Caco-2 (cell line): ENCODE results near the gene AGPAT3. TPM values are rescaled to one million over a fixed set of nuclear protein-coding genes. Genes with fewer than 3 reads are reported as not detected.

Experiments used
- BruUV-seq: library from RNA; stranded (reverse); fragments of 400-500 nt; replicated peaks from 2 replicates; lab custom pipeline; 2021; lab: Mats Ljungman, UMichigan
- CTCF ChIA-PET: fragments of 300-600 bp; sonication (Branson Sonifier 250); formaldehyde crosslinking; loops from one replicate; lab custom pipeline; 2022; ENCODE audit warnings: antibody characterized with exemption; lab: Charles Lee
- POLR2A ChIA-PET: fragments of 300-600 bp; sonication (Branson Sonifier 250); formaldehyde crosslinking; loops from one replicate; lab custom pipeline; 2022; ENCODE audit warnings: antibody characterized with exemption; lab: Charles Lee
- DNase-seq, 2 experiments: peaks; one replicate each; pipeline versions ENCODE4 v3.0.0 to v3.0.0-alpha.2; 2020 to 2022
- H3K27me3 ChIP-seq: replicated peaks from 2 replicates; pipeline ENCODE4 v1.6.0; 2011; ENCODE audit warnings: low read length; ENCODE audit not compliant: control insufficient read depth, insufficient read depth
- H3K36me3 ChIP-seq: 2 replicates; pipeline ENCODE4 v1.5.1; 2011; ENCODE audit warnings: low read length; ENCODE audit not compliant: control insufficient read depth, insufficient read depth
- H3K4me1 ChIP-seq: fragments of 250-450 bp; sonication (Bioruptor Pico); 2 replicates; pipeline ENCODE4 v1.5.1; 2020; ENCODE audit warnings: mild to moderate bottlenecking
- H3K4me3 ChIP-seq: 2 replicates; pipeline ENCODE4 v1.5.1; 2011; ENCODE audit warnings: low read depth, mild to moderate bottlenecking, control low read depth, low read length
- H3K9me3 ChIP-seq: fragments of 250-450 bp; sonication (Bioruptor Pico); 2 replicates; pipeline ENCODE4 v1.5.1; 2020; ENCODE audit warnings: mild to moderate bottlenecking, moderate library complexity
- H3K27ac Mint-ChIP-seq: one replicate; pipeline ENCODE4 v1.8.0; 2022; ENCODE audit warnings: mixed read lengths; ENCODE audit not compliant: unreplicated experiment
- H3K27me3 Mint-ChIP-seq: one replicate; pipeline ENCODE4 v1.8.0; 2022; ENCODE audit warnings: mixed read lengths; ENCODE audit not compliant: insufficient read depth, unreplicated experiment
- H3K36me3 Mint-ChIP-seq: one replicate; pipeline ENCODE4 v1.8.0; 2022; ENCODE audit warnings: mild to moderate bottlenecking, mixed read lengths; ENCODE audit not compliant: insufficient read depth, unreplicated experiment
- H3K4me1 Mint-ChIP-seq: one replicate; pipeline ENCODE4 v1.8.0; 2022; ENCODE audit warnings: low read depth, mixed read lengths; ENCODE audit not compliant: unreplicated experiment
- H3K4me3 Mint-ChIP-seq: one replicate; pipeline ENCODE4 v1.8.0; 2022; ENCODE audit warnings: mild to moderate bottlenecking, moderate library complexity, mixed read lengths; ENCODE audit not compliant: unreplicated experiment
- H3K9me3 Mint-ChIP-seq: one replicate; pipeline ENCODE4 v1.8.0; 2022; ENCODE audit warnings: mixed read lengths; ENCODE audit not compliant: unreplicated experiment
- intact Hi-C: fragments of 100-400 bp; cut with micrococcal nuclease; formaldehyde crosslinking; loops from one replicate; pipeline ENCODE4 v1.10.0; 2022; ENCODE audit not compliant: unreplicated experiment
- total RNA-seq: library from RNA; stranded (reverse); gene quantifications from 2 replicates; pipeline ENCODE4 v1.2.3, GENCODE V29; 2022
- TF ChIP-seq, protein P1 (sequence below), 2 experiments: fragments of 200-600 bp in 1 of 2; IDR thresholded peaks; 1 replicate in 1 of 2; 2 replicates in 1 of 2; pipeline versions ENCODE4 v1.5.1 to v1.8.0; 2011 to 2022; ENCODE audit warnings: antibody characterized with exemption in 1 of 2, control low read depth in 1 of 2, inconsistent platforms in 1 of 2, low read depth in 1 of 2, low read length in 1 of 2, mild to moderate bottlenecking in 1 of 2, moderate library complexity in 1 of 2; ENCODE audit not compliant: insufficient read depth in 1 of 2, severe bottlenecking in 1 of 2, unreplicated experiment in 1 of 2

The AGPAT3 gene
- total RNA-seq, 1 experiment from 2014 or later: 61.8 TPM

DNA sequence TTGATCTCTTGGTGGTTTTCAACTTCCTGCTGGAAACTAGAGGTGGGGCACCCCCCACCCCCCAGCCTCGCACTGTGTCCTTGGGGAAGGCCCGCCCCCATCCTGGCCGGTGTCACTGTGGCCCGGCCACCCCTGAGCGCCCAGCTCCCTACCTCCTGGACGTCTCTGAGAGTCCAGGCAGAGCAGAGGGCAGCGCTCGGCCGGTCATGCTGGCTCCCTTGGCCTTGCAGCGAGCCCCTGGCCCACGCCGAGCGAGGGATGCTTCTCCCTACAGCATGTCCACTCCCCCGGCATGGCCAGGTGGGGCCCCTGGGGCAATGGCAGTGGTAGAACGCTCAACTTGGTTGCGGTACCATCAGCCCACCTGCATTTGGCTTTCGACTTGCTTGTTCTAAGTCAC, 118.4 kb downstream of the AGPAT3 start:
- Histone ChIP-seq H3K4me1 (no peaks in the 10 kb centered on the region), H3K4me3 (no peak overlapping the region), H3K9me3 (no peaks in the 10 kb centered on the region), H3K36me3 (peaks cover 1% of the 10 kb centered on the region; the same call in 1 of the 2 replicates), H3K27me3 (no peaks in the 10 kb centered on the region)
- H3K36me3 Mint-ChIP-seq: peaks cover 24% of the 10 kb centered on the region
- no TSS peak for BruUV-seq
- ChIA-PET CTCF (no interaction called here), POLR2A (no interaction called here)
- H3K9me3 Mint-ChIP-seq: no peaks in the 10 kb centered on the region
- no peak for DNase-seq
- TF ChIP-seq, protein P1, sequence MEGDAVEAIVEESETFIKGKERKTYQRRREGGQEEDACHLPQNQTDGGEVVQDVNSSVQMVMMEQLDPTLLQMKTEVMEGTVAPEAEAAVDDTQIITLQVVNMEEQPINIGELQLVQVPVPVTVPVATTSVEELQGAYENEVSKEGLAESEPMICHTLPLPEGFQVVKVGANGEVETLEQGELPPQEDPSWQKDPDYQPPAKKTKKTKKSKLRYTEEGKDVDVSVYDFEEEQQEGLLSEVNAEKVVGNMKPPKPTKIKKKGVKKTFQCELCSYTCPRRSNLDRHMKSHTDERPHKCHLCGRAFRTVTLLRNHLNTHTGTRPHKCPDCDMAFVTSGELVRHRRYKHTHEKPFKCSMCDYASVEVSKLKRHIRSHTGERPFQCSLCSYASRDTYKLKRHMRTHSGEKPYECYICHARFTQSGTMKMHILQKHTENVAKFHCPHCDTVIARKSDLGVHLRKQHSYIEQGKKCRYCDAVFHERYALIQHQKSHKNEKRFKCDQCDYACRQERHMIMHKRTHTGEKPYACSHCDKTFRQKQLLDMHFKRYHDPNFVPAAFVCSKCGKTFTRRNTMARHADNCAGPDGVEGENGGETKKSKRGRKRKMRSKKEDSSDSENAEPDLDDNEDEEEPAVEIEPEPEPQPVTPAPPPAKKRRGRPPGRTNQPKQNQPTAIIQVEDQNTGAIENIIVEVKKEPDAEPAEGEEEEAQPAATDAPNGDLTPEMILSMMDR (IDR thresholded peaks at IDR 0.05; ENCODE audit: insufficient read depth in 1 of 2, low read depth in 1 of 2, low read length in 1 of 2, severe bottlenecking in 1 of 2, unreplicated experiment in 1 of 2): no peak
- H3K4me3 Mint-ChIP-seq: no peak overlapping the region
- H3K4me1 Mint-ChIP-seq: no peaks in the 10 kb centered on the region
- H3K27ac Mint-ChIP-seq: no peak overlapping the region
- no peaks in the 10 kb centered on the region for H3K27me3 Mint-ChIP-seq
- intact Hi-C loops: no loop called here

DNA sequence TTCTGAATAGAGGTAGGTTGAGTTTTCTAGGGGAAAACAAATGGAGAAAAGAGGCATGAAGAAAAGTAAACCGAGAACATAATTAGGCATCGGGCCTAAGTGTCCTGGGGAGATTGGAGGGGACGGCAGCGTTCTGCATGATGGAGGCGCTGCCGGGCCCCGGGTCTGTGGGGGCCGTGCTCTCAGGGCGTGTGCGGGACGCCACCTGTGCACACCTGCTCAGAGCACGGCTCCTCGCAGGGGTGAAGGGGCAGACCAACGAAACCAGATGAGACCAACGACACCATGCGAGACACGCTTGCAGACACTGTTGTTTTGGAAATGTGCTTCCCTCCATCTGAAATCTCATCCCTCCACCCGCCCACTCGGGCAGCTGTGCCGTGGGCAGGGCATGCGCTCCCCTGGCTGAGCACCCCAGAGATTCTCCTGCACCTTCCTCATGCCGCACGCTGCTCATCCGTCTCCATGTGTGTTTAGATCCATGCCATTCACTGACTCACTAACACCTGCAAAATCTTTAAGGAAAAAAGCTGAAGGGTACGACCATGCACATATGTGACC, 118.9 kb downstream of the AGPAT3 start:
- TSS peak; percentile 28 for BruUV-seq
- H3K4me1 ChIP-seq: no peaks in the 10 kb centered on the region
- Mint-ChIP-seq H3K9me3 (no peaks in the 10 kb centered on the region), H3K27me3 (no peaks in the 10 kb centered on the region), H3K4me3 (no peak overlapping the region), H3K36me3 (peaks cover 24% of the 10 kb centered on the region), H3K4me1 (no peaks in the 10 kb centered on the region), H3K27ac (no peak overlapping the region)
- ChIA-PET POLR2A (no interaction called here), CTCF (interaction anchor here (0.7 to 1.1 kb wide), 2 partner anchors 9 to 174 kb away, joined by 6 read pairs; no protein-coding TSS in a partner anchor)
- H3K4me3 ChIP-seq: no peak overlapping the region
- DNase-seq: no peak
- H3K36me3 ChIP-seq: peaks cover 1% of the 10 kb centered on the region; the same call in 1 of the 2 replicates
- no peaks in the 10 kb centered on the region for H3K9me3 ChIP-seq
- no peaks in the 10 kb centered on the region for H3K27me3 ChIP-seq
- TF ChIP-seq, protein P1 (IDR thresholded peaks at IDR 0.05; ENCODE audit: insufficient read depth in 1 of 2, low read depth in 1 of 2, low read length in 1 of 2, severe bottlenecking in 1 of 2, unreplicated experiment in 1 of 2): no peak
- intact Hi-C loops: no loop called here

DNA sequence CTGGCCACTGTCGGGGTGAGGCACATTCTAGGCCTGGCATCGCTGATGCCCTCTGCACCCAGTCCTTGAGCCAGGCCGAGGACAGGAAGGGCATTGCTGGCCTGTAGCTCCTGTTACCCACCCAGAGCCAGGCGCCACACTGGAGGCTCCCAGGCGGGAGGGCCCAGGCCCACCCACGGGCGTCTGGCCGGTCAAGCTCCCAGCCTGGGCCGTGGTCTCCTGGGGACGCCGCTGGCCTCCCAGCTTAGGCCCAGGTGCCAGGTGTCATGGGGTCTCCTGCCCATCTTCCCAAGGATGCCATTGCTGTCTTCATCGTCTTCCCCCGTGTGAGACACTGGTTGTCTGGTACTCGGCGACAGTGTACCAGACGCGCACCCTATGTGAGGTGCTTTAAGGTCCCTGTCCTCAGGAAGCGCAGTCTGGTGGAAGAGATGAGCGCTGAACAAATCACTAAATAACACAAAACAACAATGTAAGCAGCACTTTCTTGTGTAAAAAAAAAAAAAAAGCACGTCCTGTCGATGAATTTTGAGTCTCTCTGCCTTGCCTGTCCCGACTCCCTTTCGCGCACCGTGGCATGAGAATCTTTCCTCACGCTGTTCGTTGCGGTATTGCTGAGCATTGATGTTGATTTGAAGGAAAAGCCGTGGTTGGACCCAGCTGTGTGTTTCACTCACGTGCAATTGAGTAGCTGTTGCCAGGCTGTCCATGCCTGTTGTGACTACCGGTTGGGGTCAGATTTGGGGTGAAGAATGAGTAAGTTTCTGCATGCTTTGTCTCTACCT, 120.1 kb downstream of the AGPAT3 start:
- Mint-ChIP-seq H3K36me3 (peaks cover 24% of the 10 kb centered on the region), H3K4me3 (no peak overlapping the region), H3K27me3 (no peaks in the 10 kb centered on the region), H3K9me3 (no peaks in the 10 kb centered on the region), H3K4me1 (no peaks in the 10 kb centered on the region), H3K27ac (no peak overlapping the region)
- BruUV-seq: no TSS peak
- H3K9me3 ChIP-seq: no peaks in the 10 kb centered on the region
- no peak overlapping the region for H3K4me3 ChIP-seq
- peaks cover 1% of the 10 kb centered on the region; the same call in 1 of the 2 replicates for H3K36me3 ChIP-seq
- ChIA-PET CTCF (interaction anchor here (0.7 to 1.1 kb wide), 2 partner anchors 10 to 175 kb away, joined by 6 read pairs; no protein-coding TSS in a partner anchor), POLR2A (no interaction called here)
- no peaks in the 10 kb centered on the region for H3K27me3 ChIP-seq
- TF ChIP-seq, protein P1 (IDR thresholded peaks at IDR 0.05; ENCODE audit: insufficient read depth in 1 of 2, low read depth in 1 of 2, low read length in 1 of 2, severe bottlenecking in 1 of 2, unreplicated experiment in 1 of 2): no peak
- H3K4me1 ChIP-seq: no peaks in the 10 kb centered on the region
- DNase-seq: no peak
- intact Hi-C loops: no loop called here
